ENCODE data around the gene KIRREL3. TPM values are rescaled to one million over a fixed set of nuclear protein-coding genes. Genes with fewer than 3 reads are reported as not detected.

Gene KIRREL3
- total and polyA plus RNA-seq, 2 of the 4 experiments (the other 2 are of a cell fraction): 10.9 to 15.9 TPM

DNA sequence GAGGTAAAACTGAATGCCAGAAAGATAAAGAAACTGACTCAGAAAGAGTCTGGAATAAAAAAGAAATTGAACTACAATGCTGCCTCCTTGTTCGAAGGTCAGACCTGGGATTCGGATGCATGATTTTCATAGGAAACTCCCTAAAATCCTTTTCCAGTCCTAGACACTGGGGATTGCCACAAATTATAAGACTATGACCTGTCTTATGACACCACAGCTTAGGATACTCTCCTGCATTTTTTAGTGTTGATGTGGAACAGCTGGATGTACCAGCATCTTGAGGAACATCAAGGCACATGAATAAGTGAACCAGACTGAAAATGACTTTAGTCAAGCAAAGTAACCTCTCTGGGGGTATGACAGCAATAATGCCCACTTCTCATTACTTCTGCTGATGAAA lies 9.0 kb downstream of the KIRREL3 start (continued):
- TF ChIP-seq MXI1 (IDR thresholded peaks at IDR 0.05; ENCODE audit: borderline replicate concordance, low read depth, low read length) (no peak), BHLHE40 (IDR thresholded peaks at IDR 0.05; ENCODE audit: low read depth, low read length) (no peak), CHD1 (IDR thresholded peaks at IDR 0.05; ENCODE audit: low read depth, low read length) (no peak), MAZ (IDR thresholded peaks at IDR 0.05; ENCODE audit: borderline replicate concordance, low read depth, low read length) (no peak)

DNA sequence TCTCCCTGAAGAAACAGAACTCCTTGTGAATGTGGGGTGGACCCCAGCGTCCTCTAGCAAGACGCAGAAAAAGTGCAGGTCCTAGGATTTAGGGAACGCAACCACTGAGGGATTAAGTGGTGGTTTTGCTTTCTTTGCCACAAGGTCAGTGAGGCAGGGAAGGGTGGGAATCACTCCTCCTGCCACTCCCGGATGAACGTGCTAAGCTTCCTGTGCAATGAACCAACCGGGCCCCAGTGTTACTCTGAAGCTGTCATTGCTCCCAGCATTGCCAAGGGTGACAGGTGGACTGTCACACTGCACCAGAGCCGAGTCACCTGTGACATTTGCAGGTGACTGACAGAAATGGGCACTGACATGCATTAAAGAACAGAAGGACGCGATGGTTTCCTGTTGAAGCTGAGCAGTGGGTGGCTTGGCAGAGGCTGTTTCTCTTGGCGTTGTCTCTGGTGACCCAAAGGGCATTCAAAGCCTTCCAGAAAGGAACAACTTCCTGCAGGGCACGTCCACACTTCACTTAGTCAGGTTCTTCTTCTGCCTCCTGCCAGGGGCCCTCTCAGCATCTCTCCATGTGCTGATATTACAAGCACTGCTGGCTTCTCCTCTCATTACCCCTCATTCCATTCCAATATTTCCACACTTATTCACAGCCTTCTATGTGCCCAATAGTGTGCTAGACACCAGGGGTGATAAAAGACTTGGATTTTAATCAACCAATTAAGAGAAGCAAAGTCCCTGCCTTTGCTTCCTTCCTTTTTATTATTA lies 9.7 kb downstream of the KIRREL3 start:
- H3K9me3 ChIP-seq (ENCODE audit: control insufficient read depth, insufficient read depth, low read length): no peaks in the 10 kb centered on the region
- peak overlapping the region; percentile 99 for H2BK5ac ChIP-seq (ENCODE audit: low read depth, low read length, poor library complexity, severe bottlenecking)
- H2AFZ ChIP-seq (replicated peaks; ENCODE audit: low read length, poor library complexity): peak overlapping the region; percentile 86
- peak overlapping the region; percentile 87 for H2BK20ac ChIP-seq (ENCODE audit: low read depth, low read length)
- ChIA-PET CTCF (interaction anchor here (0.6 to 3.0 kb wide), 22 partner anchors 9 to 1926 kb away, joined by 3 to 16 read pairs (median 4); partner anchors contain the start of gene KIRREL3), POLR2A (ENCODE audit: unreplicated experiment) (no interaction called here)
- peak overlapping the region; percentile 68 for H3K14ac ChIP-seq (replicated peaks; ENCODE audit: low read depth, low read length)
- peak overlapping the region; percentile 24 for H3K27ac ChIP-seq (ENCODE audit: insufficient read depth, low read length)
- H2AK5ac ChIP-seq (ENCODE audit: low read depth, low read length): peak overlapping the region; percentile 93
- peak overlapping the region; percentile 78; the same call in 1 of the 2 replicates for H3K56ac ChIP-seq (ENCODE audit: extremely low read depth, insufficient read depth, low read length)
- intact Hi-C loops (cut with micrococcal nuclease) (loop anchor here (1.0 to 10.0 kb wide), 6 partner anchors 74 to 681 kb away; no protein-coding TSS in a partner anchor), in situ Hi-C loops (cut with MboI; ENCODE audit: low sequenced_read_pairs) (loop anchor here (10.0 to 25.0 kb wide), 2 partner anchors 554 to 686 kb away; partner anchors contain the start of gene DCPS), dilution Hi-C loops (cut with HindIII; ENCODE audit: low sequenced_read_pairs, unreplicated experiment) (no loop called here)
- H3K18ac ChIP-seq (ENCODE audit: low read depth, low read length): peak overlapping the region; percentile 63
- H3K9ac ChIP-seq (ENCODE audit: low read depth, low read length): peak overlapping the region; percentile 36; the same call in 1 of the 2 replicates
- 0 out of 2 replicates have a peak, but pooled peaks have one; percentile 32 for TF ChIP-seq POLR2A (IDR thresholded peaks at IDR 0.05; ENCODE audit: low read depth, low read length)
- no peak; the same call in 1 of the 2 replicates for TF ChIP-seq BHLHE40 (IDR thresholded peaks at IDR 0.05; ENCODE audit: low read depth, low read length)
- H4K5ac ChIP-seq (ENCODE audit: low read depth, low read length): peak overlapping the region; percentile 73; the same call in 1 of the 2 replicates
- no peak overlapping the region for H3K4me3 ChIP-seq (ENCODE audit: insufficient read depth, low read depth, low read length)
- no peaks in the 10 kb centered on the region for H3K36me3 ChIP-seq (ENCODE audit: control insufficient read depth, insufficient read depth, low read length)
- peaks cover 22 to 61% of the 10 kb centered on the region in 2 experiments; a peak in 3 of 4 replicates for H3K79me1 ChIP-seq (ENCODE audit: low read depth in 1 of 2, low read length in 2 of 2)
- H2BK15ac ChIP-seq (ENCODE audit: low read depth, low read length): peak overlapping the region; percentile 60
- peak overlapping the region; percentile 85 for H2AK9ac ChIP-seq (replicated peaks; ENCODE audit: low read depth, low read length, poor library complexity)
- peak overlapping the region; percentile 90 for H4K91ac ChIP-seq (ENCODE audit: insufficient read depth, low read depth, low read length)
- H4K8ac ChIP-seq (ENCODE audit: low read depth in 2 of 2, low read length in 2 of 2): peak overlapping the region; percentile 35 to 85
- peak overlapping the region; percentile 64 for H3K4me2 ChIP-seq (ENCODE audit: low read depth, low read length)
- ATAC-seq (ENCODE audit: low read depth): no peak
- H4K20me1 ChIP-seq (ENCODE audit: insufficient read depth, low read length): no peaks in the 10 kb centered on the region
- no TSS peak for BruUV-seq (replicated peaks)
- DNase-seq: peak; percentile 40
- 34% methylated on average over 4 of the region's 11 CpGs; no CpG with 5 or more reads in 1 of the 2 experiments for WGBS, 2 experiments (ENCODE audit: extremely low coverage in 2 of 2, insufficient read length in 1 of 2)
- H3K27me3 ChIP-seq (ENCODE audit: control insufficient read depth, insufficient read depth, low read length): no peaks in the 10 kb centered on the region
- peak overlapping the region; percentile 91 for H2BK120ac ChIP-seq (ENCODE audit: low read depth, low read length)
- peaks cover 24% of the 10 kb centered on the region for H3K9me1 ChIP-seq (ENCODE audit: insufficient read depth, low read length)
- peak overlapping the region; percentile 68 for H3K23ac ChIP-seq (ENCODE audit: low read depth, low read length)
- peaks cover 21% of the 10 kb centered on the region for H3K4me1 ChIP-seq (ENCODE audit: control insufficient read depth, insufficient read depth, low read length)
- H3K4ac ChIP-seq (ENCODE audit: low read depth, low read length): peak overlapping the region; percentile 87

Measured in IMR-90 (cell line).